ENCODE measurements around the gene PTOV1.
"Not testable (repeated sequence)": the region's sequence is repeated elsewhere in the genome, so short reads cannot be mapped to it uniquely, and the experiment has no call there.

PTOV1 gene

GRCh38 chr19:49818649-49819370, 32.1 kb upstream of the PTOV1 start:
- no peak for DNase-seq

GRCh38 chr19:49819452-49820115, 31.4 kb upstream of the PTOV1 start:
- DNase-seq = not testable (repeated sequence)

GRCh38 chr19:49820125-49820524, 30.8 kb upstream of the PTOV1 start:
- no peak for DNase-seq

GRCh38 chr19:49823472-49823871, 27.5 kb upstream of the PTOV1 start:
- no peak for DNase-seq

GRCh38 chr19:49824662-49825061, 26.3 kb upstream of the PTOV1 start:
- no peak for DNase-seq

- DNase-seq = no peak
These were observed 23.9 kb upstream of the PTOV1 start for GRCh38 chr19:49827034-49827433.

- DNase-seq = no peak
These were observed 21.8 kb upstream of the PTOV1 start for GRCh38 chr19:49829200-49829599.

- DNase-seq = no peak
These were observed 21.2 kb upstream of the PTOV1 start for GRCh38 chr19:49829721-49830120.

- no peak for DNase-seq
These were observed 20.2 kb upstream of the PTOV1 start for GRCh38 chr19:49830766-49831165.

- DNase-seq = no peak
These were observed 19.4 kb upstream of the PTOV1 start for GRCh38 chr19:49831592-49831991.

- DNase-seq = no peak
These were observed 18.4 kb upstream of the PTOV1 start for GRCh38 chr19:49832556-49832955.

GRCh38 chr19:49833599-49833998, 17.4 kb upstream of the PTOV1 start:
- DNase-seq = no peak

GRCh38 chr19:49835562-49835961, 15.4 kb upstream of the PTOV1 start:
- no peak for DNase-seq

GRCh38 chr19:49836176-49837008, 14.6 kb upstream of the PTOV1 start:
- DNase-seq = no peak

- no peak for DNase-seq
These were observed 14.0 kb upstream of the PTOV1 start for GRCh38 chr19:49837009-49837310.

- no peak for DNase-seq
These were observed 13.5 kb upstream of the PTOV1 start for GRCh38 chr19:49837425-49837824.

GRCh38 chr19:49838885-49839588, 11.9 kb upstream of the PTOV1 start:
- no peak for DNase-seq

- DNase-seq = no peak
These were observed 11.2 kb upstream of the PTOV1 start for GRCh38 chr19:49839713-49840112.

GRCh38 chr19:49840321-49840720, 10.6 kb upstream of the PTOV1 start:
- DNase-seq = no peak

GRCh38 chr19:49840736-49841249, 10.2 kb upstream of the PTOV1 start:
- DNase-seq = no peak

- DNase-seq = no peak
These were observed 7.7 kb upstream of the PTOV1 start for GRCh38 chr19:49843265-49843664.

GRCh38 chr19:49844138-49845095, 6.5 kb upstream of the PTOV1 start:
- DNase-seq = no peak
